NCI-H2227 (cell line): ENCODE results near the gene GALR1.
"Not testable (repeated sequence)": the region's sequence is repeated elsewhere in the genome, so short reads cannot be mapped to it uniquely, and the experiment has no call there.

ENCODE experiments used
- DNase-seq: peaks from one replicate; lab custom pipeline; 2025; ENCODE audit not compliant: unreplicated experiment; lab: John Stamatoyannopoulos, UW

The GALR1 gene, protein sequence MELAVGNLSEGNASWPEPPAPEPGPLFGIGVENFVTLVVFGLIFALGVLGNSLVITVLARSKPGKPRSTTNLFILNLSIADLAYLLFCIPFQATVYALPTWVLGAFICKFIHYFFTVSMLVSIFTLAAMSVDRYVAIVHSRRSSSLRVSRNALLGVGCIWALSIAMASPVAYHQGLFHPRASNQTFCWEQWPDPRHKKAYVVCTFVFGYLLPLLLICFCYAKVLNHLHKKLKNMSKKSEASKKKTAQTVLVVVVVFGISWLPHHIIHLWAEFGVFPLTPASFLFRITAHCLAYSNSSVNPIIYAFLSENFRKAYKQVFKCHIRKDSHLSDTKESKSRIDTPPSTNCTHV

DNA sequence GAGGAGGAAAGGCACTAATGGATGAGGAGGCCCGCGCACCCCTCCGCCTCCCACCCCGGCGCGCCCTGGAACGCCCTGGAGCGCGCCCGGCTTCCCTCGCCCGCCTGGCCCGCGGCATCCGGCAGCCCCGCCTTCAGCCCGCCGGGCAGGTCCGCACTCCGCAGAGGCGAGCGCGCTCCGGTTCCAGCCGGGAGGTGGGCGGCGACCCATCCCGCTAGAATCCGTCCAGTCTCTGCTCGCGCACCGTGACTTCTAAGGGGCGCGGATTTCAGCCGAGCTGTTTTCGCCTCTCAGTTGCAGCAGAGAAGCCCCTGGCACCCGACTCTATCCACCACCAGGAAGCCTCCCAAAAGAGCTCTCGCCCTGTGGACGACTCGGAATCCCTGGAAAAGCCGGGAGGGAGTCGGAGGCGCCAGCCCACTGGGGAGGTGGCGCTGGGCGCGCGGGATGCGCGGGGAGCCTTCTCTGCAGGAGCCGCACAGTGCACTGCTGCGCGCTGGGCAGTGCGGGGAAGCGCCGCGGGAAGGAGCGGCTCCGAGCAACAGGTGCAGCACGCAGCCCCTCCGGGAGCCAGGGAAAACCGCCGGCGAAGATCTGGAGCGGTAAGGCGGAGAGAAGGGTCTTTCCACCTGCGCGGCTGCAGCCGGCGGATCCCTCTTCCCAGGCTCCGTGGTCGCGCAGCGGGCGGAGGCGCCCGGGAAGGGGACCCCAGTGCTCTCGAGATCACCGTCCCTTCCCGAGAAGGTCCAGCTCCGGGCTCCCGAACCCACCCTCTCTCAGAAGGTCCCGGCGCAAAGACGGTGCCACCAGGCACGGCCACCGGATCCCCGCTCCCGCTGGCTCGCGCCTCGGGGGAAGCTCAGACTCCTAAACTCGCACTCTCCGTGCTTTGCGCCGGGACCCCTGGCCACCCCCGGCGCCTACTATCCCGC is at the start of gene GALR1:
Gene GALR1, plus strand, starts transcription at position 280 of the 932 bp plus-strand sequence. CDS start 701 bp downstream, outside the sequence.
- DNase-seq = no peak

DNA sequence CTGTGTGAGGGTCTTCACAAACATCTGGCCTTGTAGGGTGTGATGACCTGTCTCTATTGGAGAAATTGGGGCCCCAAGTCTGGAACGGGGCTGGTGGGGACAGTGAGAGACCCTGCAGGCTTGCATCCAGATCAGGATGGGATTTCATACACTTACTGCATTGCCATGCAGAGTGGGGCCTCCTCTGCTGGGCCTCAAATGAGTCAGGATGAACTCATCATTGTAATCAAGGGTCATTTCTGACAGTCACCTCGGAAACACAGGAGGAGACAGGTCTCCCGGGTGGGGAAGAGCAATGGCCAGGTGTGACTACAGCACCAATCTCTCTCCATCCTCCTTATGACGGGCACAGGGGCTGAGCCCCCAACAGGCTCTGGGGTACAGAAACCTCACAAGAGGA is 48.1 kb upstream of the GALR1 start:
- DNase-seq = no peak

DNA sequence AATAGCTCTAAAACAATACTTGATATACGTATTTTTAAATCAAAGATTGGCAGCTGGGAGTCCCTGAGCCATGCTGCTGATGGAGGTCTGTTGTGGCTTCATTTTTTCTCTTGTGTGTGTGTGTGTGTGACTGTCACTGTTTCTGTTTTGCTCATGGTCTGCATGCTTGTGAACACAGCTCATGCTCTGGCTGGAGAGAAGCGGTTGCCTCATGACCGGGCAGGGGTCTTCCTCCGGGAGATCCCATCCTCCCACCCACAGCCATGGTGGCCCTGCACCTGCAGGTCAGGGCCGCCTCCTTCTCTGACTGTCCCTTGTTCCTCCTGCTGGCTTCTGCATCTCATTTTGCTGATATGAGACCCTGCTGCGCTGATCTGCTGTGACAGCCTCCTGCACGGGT is 47.3 kb upstream of the GALR1 start:
- DNase-seq = no peak

DNA sequence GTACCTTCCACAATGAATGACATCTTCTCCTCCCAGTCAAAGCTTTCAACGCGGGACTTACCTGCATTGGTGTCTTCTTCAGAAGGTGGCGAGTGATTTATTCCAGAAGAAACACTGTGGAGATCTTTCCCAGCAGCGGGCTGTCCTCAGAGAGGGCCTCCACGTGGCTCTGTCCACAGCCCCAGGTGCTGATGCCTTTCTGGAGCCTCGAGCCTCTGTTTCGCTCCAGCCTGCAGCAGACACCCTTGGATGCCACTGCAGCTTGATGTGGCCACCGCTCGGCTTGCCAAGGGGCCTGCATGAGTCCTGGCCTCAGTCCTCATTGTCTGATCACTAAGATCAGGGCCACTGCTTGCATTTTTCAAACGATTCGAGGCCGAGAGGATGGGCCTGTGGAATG is 46.6 kb upstream of the GALR1 start:
- DNase-seq = no peak

DNA sequence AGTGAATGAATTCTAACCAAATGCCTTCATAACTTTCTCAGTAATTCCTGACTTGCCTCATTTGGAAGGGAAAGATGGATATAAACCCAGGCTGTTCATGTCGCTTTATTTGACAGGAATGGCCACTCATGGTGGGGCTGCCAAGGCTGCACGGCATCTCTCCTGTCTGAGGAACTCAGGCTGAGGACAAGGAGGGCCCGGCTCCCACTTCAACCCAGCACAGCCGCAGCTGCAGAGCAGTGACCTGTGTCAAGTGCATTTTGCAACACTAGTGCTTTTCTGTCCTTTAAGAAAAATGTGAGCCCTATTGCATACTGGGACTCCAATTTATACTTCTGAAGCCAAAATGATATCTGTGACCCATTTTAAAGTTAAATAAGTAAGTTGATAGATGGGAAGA is 45.8 kb upstream of the GALR1 start:
- no peak for DNase-seq

DNA sequence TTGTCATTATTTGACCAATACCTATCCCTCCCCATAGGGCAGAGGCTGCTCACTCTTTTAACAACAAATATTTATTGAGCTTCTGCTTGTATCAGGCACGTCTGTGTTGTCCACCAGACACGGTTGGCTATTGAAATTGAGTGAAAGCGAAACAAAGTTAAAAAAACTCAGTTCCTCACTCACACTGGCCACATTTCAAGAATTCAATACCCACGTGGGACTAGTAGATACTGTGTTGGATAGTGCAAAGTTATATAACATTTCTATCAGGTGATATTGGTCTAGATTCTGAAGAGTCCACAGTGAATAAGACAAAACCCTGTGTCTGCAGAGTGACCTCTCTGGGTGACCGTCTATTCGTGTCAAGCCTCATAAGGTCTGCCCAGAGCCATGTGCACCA is 43.9 kb upstream of the GALR1 start:
- no peak for DNase-seq

DNA sequence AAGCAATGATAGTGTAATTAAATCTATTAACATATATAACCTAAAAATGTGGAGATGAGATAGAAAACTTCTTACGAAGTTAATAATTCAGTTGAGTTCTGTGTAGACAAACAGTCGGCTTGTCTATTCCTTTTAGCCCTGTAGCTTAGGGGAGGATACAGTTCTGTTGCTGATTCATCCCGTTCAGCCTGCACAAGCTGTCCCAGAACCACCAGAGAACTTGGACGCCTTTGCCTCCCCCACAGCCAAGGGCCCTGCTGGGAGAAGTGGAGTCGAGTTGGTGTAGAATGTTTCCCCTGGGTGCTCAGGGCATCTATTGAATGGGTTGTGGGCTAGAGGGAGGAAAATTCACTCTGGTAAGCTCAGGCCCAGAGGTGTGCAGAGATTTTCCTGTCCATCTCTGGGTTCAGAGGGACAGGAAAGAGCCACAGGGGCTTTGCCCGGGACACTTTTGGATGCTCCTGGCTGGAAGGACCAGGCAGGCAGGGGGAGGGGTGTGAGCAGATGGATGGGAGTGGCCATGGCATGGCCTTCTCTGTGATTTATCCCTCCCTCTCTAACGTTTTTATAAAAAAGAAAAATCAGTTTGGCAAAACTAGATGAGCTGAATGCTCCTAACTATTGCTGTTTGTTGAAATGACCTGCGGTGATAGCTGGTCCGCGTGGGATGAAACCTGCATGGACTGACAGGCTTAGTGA is 42.8 kb upstream of the GALR1 start:
- no peak for DNase-seq

DNA sequence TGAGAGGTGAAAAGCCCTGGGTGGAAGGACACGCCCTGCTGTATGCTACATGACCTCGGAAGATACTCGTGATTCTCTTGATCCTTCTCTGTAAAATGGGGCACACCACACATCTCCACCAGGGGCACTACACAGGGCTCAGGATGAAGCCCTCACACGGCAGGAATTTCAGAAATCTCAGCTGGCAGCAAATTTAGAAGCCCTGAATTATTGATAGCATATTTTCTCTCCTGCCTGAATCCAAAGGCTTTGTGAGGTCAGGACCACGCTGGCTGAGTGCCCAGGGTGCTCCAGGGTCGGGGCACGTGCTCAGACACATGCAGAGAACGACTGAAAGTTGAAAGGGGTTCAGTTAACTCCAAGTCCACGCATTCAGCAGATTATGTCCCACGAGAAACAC is 42.1 kb upstream of the GALR1 start:
- no peak for DNase-seq

DNA sequence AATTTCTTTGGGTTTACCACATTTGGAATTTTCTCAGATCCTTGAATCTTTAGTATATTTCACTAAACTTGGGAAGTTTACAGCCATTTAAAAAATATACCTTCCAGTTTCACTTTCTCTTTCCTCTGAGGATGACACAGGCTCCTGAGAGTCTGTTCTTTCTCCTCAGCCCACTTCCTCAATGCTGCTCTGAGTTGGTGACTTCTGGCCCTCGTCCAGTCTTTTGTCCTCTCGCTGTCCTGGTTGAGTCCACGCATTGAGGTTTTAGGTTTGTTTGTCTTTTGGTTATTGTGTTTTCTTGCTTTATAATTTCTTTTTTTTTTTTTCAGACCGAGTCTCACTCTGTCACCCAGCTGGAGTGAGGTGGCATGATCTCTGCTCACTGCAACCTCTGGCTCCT is 40.7 kb upstream of the GALR1 start:
- DNase-seq = no peak

DNA sequence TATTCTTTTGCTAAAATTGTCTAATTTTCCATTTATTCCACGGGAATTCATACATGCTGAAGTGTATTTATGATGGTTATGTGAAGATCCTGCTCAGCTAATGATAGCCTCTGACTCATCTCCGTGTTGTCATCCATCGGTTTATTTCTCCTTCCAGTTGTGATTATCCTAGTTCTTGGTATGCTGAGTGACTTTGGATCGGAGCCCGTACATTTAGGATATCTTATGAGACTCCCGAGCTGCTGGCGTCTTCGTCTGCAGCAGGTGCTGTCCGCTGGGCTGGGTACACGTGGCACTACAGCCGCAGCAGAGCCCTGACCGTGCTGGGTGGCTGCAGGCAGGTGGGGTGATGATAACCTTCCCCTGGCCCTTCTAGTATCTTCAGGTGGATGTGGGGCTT is 40.1 kb upstream of the GALR1 start:
- no peak for DNase-seq

DNA sequence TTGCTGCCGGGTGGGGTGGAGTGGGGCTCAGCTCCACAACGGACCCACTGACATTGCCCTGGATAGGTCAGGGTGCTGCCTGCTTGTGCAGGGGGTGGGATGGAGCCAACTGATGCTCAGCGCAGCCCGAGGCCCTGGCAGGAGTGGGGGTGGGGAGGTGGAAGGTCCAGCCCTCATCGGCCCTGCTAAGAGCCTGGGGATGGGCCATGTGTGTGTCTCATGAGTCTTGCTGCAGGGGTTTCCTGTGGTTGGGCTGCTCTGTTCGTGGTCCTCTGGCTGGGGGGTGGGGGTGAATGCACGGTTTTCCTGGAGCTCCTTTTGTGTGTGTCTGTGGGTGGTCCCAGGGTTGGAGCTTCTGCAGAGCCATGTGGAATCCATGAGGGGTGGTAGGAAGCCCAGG is 39.4 kb upstream of the GALR1 start:
- no peak for DNase-seq

DNA sequence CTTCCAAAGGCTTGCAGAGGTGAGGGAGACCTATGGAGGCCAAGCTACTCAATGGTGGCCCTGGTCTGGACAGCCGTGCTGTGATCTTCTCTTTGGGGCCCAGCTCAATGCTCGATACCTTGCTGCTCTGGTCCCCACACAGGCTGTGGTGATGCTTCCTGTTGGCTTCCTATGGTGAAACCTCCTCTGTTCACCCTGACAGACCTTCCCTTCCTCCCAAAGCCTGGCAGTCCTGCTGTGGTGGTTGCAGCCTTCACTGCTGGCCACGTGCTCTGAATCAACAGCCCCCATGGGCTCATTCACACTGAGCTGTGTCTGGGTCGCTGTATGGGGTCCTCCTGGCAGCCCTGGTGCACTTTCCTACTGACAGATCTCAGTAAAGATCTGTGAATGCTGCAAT is 31.0 kb upstream of the GALR1 start:
- no peak for DNase-seq

DNA sequence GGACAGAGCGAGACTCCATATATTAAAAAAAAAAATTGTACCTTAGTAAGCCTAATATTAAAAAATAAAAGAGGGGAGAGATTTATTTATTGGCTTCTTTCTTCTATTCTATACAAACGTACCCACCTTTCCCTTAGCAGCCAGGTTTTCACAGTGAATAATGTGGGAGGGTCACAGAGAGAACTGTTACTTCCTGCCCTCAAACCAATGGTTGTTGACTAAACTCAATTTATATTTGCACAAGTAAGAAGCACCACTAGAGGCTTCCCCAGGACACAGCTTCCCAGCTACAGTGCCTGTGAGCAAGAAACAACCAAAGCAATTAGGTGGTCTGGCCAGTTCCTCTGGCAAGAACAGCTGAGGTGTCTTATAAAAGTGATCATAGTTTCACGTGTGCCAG is 28.9 kb upstream of the GALR1 start:
- DNase-seq = no peak

DNA sequence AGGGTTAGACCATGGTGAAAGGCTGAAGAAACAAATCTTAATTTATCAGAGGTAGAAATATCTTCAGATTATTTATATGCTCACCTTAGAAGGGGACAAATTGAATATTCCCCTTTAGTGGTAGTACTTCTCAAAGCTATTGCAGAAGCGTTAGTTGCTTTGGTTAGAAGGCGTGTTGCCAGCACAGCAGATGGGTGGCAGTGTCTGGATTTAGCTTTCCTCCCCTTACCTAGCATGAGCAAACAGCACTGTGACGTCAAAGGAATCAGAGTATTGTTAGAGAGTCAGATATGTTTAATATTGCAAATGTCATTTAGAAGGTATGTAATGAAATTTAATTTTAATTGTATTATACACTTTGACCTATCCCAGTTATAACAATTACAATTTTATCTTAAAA is 27.2 kb upstream of the GALR1 start:
- DNase-seq = no peak

DNA sequence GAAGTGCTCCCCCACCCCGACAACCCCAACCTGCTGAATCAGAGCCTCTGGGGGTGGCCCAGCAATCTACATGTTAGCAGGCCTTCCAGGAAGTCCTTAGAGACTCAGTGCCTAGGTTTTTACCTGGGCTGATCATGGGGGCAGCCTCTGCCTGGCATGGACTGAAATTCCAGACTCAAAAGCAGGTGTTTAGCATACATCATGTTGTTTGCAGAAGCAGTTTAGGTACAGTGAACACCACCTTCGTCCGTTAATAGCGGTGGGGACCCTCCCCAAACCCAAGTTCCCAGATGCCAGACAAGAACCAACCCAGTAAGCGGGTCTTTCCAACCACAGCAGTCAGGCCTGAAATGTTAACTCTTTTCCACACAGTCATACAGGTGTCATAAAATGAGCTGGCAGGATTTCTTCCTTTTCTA is 26.4 kb upstream of the GALR1 start:
- no peak for DNase-seq

DNA sequence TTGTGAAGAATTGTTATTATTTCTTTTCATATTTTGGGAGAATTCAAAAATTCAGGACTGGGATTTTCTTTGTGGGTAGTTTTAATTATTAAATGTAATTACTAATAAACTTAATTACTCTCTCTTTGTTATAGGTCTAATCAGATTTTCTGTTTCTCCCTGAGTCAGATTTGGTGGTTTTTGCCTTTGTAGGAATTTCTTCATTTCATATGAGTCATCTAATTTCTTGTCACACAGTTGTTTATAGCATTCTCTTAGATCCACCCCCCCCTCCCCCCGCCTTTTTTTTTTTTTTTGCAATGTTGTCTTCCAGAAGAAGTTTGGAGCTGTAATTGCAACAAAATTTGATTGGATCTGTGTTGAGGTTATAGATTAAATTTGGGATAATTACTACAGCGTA is 26.0 kb upstream of the GALR1 start:
- DNase-seq = no peak

DNA sequence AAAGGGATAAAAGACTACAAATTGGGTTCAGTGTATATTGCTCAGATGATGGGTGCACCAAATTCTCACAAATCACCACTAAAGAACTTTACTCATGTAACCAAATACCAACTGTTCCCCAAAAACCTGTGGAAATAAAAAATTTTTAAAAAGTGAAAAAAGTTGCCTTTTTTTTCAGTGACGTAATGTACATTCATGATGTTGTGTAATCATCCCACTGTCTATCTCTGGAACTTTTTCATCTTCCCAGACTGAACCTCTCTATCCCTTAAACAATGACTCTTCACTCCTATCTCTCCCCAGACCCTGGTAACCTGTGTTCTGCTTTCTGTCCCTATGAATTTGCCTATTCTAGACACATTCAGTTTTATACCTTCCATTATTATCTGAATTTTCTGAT is 19.0 kb upstream of the GALR1 start:
- no peak for DNase-seq

DNA sequence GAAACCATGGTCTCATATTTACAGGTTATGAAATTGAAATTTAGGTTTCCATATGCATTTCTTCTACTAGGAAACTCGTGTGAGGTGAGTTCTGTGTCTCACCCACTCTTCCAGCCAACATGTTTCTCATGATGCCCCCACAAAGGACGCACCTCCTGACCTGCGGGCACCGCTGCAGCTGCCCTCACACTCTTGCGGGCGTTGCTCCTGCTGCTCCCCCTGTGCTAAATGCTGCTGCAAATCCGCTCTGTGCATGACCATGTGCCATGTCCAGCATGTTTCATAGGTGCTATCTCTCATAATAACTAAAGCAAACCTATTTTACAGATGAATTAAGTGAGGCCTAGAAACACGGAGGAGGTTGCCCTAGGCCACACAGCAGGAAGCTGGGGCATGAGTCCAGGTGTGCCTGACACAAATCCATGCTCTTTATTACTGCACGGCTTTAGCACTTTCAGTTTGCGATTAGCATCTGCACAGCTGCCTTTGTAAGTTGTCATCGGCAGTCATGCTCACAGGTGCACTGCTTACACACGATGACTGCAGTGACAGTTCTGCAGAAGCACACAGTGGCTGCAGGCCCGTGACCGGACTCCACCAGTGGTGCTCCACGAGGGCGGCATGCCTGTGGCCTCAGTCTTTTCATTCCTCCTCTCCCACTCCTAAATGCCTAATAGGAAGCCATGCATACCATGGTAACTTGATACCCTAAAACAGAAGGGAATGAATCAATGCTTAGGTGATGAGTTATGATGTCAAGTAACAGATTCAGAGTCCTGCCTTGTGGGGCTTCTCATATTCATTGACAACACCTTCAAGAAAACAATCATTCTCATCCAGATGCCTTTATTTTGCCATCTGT is 14.9 kb upstream of the GALR1 start:
- DNase-seq = no peak

DNA sequence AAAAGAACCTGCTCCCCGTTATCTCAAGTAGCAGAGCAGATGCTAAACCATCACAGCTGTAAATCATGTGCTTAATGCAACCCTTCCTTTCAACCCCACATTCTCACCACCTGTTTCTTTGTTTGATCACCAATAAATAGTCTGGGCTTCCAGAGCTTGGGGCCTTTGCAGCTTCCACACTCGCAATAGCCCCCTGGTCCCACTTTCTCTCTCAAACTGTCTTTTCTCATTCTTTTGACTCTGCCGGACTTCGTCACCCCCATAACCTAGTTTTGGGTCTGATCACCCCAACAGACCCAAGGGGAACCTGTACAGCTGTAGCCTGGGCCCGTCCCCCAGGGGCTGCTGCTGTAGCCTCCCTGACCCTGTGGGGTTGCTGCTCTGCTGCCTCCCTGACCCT is 10.4 kb upstream of the GALR1 start:
- not testable (repeated sequence) for DNase-seq

DNA sequence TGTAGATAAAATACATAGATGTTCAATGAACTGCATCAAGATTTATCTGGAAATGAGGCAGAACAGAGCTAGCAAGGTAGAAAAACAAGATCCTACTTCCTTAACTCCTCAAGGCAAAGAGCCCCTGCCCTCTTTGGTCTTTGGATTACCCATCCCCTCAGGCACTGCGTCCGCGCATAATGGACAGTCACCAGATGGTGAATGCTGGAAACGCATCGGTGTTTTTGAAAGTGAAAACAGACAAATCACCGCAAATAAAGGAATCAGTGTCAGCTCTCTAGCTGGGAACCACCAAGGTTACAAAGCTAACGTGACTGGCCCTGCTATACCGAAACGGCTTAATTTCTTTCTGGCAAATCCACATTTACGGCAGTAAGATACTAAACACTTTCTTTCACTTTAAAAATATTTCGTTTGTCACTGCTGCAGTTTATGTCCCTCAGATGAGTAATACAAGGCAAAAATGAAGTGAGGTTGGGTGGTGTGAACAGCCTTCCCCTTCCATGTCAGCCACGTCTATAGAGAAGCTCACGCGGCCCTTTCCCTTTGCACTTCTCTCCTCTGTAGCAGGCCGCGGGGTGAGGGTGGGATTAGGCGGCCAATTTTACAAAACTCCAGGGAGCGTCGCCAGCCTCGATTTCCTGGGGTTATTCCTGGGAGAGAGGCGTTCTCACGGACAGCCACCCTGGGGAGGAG is 627 bp upstream of the GALR1 start:
- no peak for DNase-seq
